Neural cell (in vitro differentiated cells): Measurements from ENCODE around the gene UQCC2.

ENCODE experiments used
- CTCF ChIP-seq: fragments of 450-650 bp; IDR thresholded peaks from 2 replicates; pipeline ENCODE4 v1.5.1; 2014; ENCODE audit warnings: antibody characterized with exemption, mild to moderate bottlenecking, moderate library complexity; ENCODE audit not compliant: poor library complexity, severe bottlenecking
- EZH2 ChIP-seq: fragments of 200-600, 300-800 bp; shearing (Covaris generic), sonication (generic); IDR thresholded peaks from 2 replicates; pipeline ENCODE4 v1.6.1; 2014; ENCODE audit warnings: antibody characterized with exemption, low read length, borderline replicate concordance, mild to moderate bottlenecking; ENCODE audit not compliant: insufficient read depth, poor library complexity, severe bottlenecking

- no peak for TF ChIP-seq CTCF
- TF ChIP-seq EZH2: no peak
These were observed 15.4 kb downstream of the UQCC2 start for GRCh38 chr6:33696076-33696475.
